ENCODE results near the gene UBE2D2. TPM values are rescaled to one million over a fixed set of nuclear protein-coding genes. Genes with fewer than 3 reads are reported as not detected.

The UBE2D2 gene
- total and polyA plus RNA-seq, 2 donors (not counting 1 experiment from before 2014, with no cell fraction given): 64.3 to 168 TPM

- CTCF ChIA-PET: interaction anchor here (1.0 to 15.3 kb wide), 5 partner anchors 13 to 35 kb away, joined by 3 to 338 read pairs (median 24); no protein-coding TSS in a partner anchor
- peaks cover 85 to 90% of the 10 kb centered on the region in 2 donors for H3K4me1 ChIP-seq (ENCODE audit: control insufficient read depth in 2 of 2, insufficient read depth in 2 of 2, low read length in 2 of 2)
- no peaks in the 10 kb centered on the region for H3K27me3 Mint-ChIP-seq
Measured at GRCh38 chr5:139654464-139654863, 93.3 kb downstream of the UBE2D2 start.

More at GRCh38 chr5:139654464-139654863, 93.3 kb downstream of the UBE2D2 start:
- H3K27ac ChIP-seq (ENCODE audit: low read length in 2 of 2): peak overlapping the region; percentile 71 to 90
- H3K27me3 ChIP-seq (replicated peaks in 1 of 4; ENCODE audit: control extremely low read depth in 1 of 4, control insufficient read depth in 3 of 4, insufficient read depth in 4 of 4, low read length in 3 of 4): no peaks in the 10 kb centered on the region
- peak overlapping the region; percentile 8 for H3K9ac ChIP-seq (ENCODE audit: low read length)
- peak overlapping the region in 1 of 5 experiments; percentile 15 for H3K4me3 ChIP-seq (ENCODE audit: control extremely low read depth in 1 of 5, extremely low read depth in 1 of 5, insufficient read depth in 1 of 5, low read depth in 2 of 5, low read length in 4 of 5)
- H3K4me2 ChIP-seq (replicated peaks; ENCODE audit: low read depth, low read length, poor library complexity, severe bottlenecking): peak overlapping the region; percentile 80
- peaks cover 100% of the 10 kb centered on the region for H4K20me1 ChIP-seq (ENCODE audit: control insufficient read depth, insufficient read depth, low read length, poor library complexity, severe bottlenecking)
- H2AFZ ChIP-seq (ENCODE audit: insufficient read depth, low read depth, low read length, poor library complexity, severe bottlenecking): no peak overlapping the region
- no peak for ATAC-seq (ENCODE audit: low read depth)
- DNase-seq: peak; percentile 53
- Mint-ChIP-seq H3K27ac (peak overlapping the region; percentile 94), H3K9me3 (ENCODE audit: insufficient read depth) (no peaks in the 10 kb centered on the region), H3K4me3 (peak overlapping the region; percentile 88), H3K4me1 (peaks cover 86% of the 10 kb centered on the region)
- peaks cover 100% of the 10 kb centered on the region for H3K79me2 ChIP-seq (ENCODE audit: control insufficient read depth, insufficient read depth, low read length)
- intact Hi-C loops (cut with micrococcal nuclease): no loop called here
- POLR2A ChIA-PET: interaction anchor here (1.0 to 13.2 kb wide), 5 partner anchors 13 to 93 kb away, joined by 3 to 511 read pairs (median 10); no protein-coding TSS in a partner anchor
- no peak for TF ChIP-seq EZH2 (IDR thresholded peaks at IDR 0.05; ENCODE audit: borderline replicate concordance, insufficient read depth, low read depth, low read length, poor library complexity, severe bottlenecking)
- TF ChIP-seq CTCF (IDR thresholded peaks at IDR 0.05): no peak
- no CpG with 5 or more reads among the region's 3 CpGs for WGBS (ENCODE audit: insufficient coverage)
- H3K9me3 ChIP-seq (ENCODE audit: control extremely low read depth in 1 of 3, control insufficient read depth in 2 of 3, insufficient read depth in 1 of 3, low read length in 2 of 3): no peaks in the 10 kb centered on the region
- H3K36me3 ChIP-seq (replicated peaks in 1 of 2; ENCODE audit: control extremely low read depth in 1 of 2, control insufficient read depth in 1 of 2, extremely low read depth in 1 of 2, insufficient read depth in 2 of 2, low read length in 1 of 2): peaks cover 0 to 21% of the 10 kb centered on the region in 2 experiments

Measured in B cell (primary cell).